ELR (cell line): ENCODE measurements around the gene SUZ12.
"Not testable (repeated sequence)": the region's sequence is repeated elsewhere in the genome, so short reads cannot be mapped to it uniquely, and the experiment has no call there.

Source experiments
- DNase-seq: peaks from one replicate; pipeline ENCODE4 v3.0.0-alpha.2; 2015; ENCODE audit warnings: low read depth

SUZ12 gene

GRCh38 chr17:31951953-31952352 lies 15.1 kb downstream of the SUZ12 start:
- DNase-seq = not testable (repeated sequence)

- not testable (repeated sequence) for DNase-seq
Measured at GRCh38 chr17:31964131-31964530, 27.3 kb downstream of the SUZ12 start.

GRCh38 chr17:31967648-31968047 lies 30.8 kb downstream of the SUZ12 start:
- no peak for DNase-seq

GRCh38 chr17:31970416-31970815 lies 33.6 kb downstream of the SUZ12 start:
- DNase-seq = not testable (repeated sequence)

- DNase-seq = peak; percentile 69
Measured at GRCh38 chr17:31974269-31975071, 37.7 kb downstream of the SUZ12 start.

- DNase-seq = peak; percentile 39
Measured at GRCh38 chr17:31975391-31975790, 38.6 kb downstream of the SUZ12 start.

GRCh38 chr17:31991821-31992220 lies 55.0 kb downstream of the SUZ12 start:
- DNase-seq = not testable (repeated sequence)

- DNase-seq = no peak
Measured at GRCh38 chr17:31997005-31997404, 60.2 kb downstream of the SUZ12 start.

GRCh38 chr17:32006957-32007462 lies 70.2 kb downstream of the SUZ12 start, which contains the start of gene LRRC37B:
Gene LRRC37B, plus strand, starts transcription at chr17:32007383. Its CDS starts 14,010 bp downstream, at chr17:32021393.
- DNase-seq = peak; percentile 82

GRCh38 chr17:32007463-32008298 lies 70.9 kb downstream of the SUZ12 start:
- DNase-seq = peak; percentile 59

GRCh38 chr17:32009262-32009542 lies 72.4 kb downstream of the SUZ12 start:
- no peak for DNase-seq

GRCh38 chr17:32010114-32010513 lies 73.3 kb downstream of the SUZ12 start:
- DNase-seq = no peak

GRCh38 chr17:32015245-32016013 lies 78.6 kb downstream of the SUZ12 start:
- peak; percentile 43 for DNase-seq

GRCh38 chr17:32016231-32016630 lies 79.4 kb downstream of the SUZ12 start:
- DNase-seq = no peak

GRCh38 chr17:32019228-32019627 lies 82.4 kb downstream of the SUZ12 start:
- DNase-seq = no peak

GRCh38 chr17:32020943-32021614 lies 84.3 kb downstream of the SUZ12 start:
- DNase-seq = peak; percentile 52

GRCh38 chr17:32021615-32021955 lies 84.8 kb downstream of the SUZ12 start:
- DNase-seq = no peak

- not testable (repeated sequence) for DNase-seq
Measured at GRCh38 chr17:32022554-32022953, 85.7 kb downstream of the SUZ12 start.

- DNase-seq = not testable (repeated sequence)
Measured at GRCh38 chr17:32027271-32027670, 90.5 kb downstream of the SUZ12 start.

GRCh38 chr17:32033223-32033622 lies 96.4 kb downstream of the SUZ12 start:
- DNase-seq = no peak

- not testable (repeated sequence) for DNase-seq
Measured at GRCh38 chr17:32033812-32034211, 97.0 kb downstream of the SUZ12 start.

GRCh38 chr17:32040246-32040645 lies 103.4 kb downstream of the SUZ12 start:
- not testable (repeated sequence) for DNase-seq
